GM10847 (cell line): ENCODE measurements around the gene TCP1.

Experiments
- POLR2A ChIP-seq: IDR thresholded peaks from 2 replicates; pipeline ENCODE4 v1.6.1; 2011; ENCODE audit not compliant: insufficient read length; ENCODE audit errors: extremely low read depth

TCP1 gene

GRCh38 chr6:159821726-159822125, 32.3 kb upstream of the TCP1 start:
- no peak for TF ChIP-seq POLR2A

DNA sequence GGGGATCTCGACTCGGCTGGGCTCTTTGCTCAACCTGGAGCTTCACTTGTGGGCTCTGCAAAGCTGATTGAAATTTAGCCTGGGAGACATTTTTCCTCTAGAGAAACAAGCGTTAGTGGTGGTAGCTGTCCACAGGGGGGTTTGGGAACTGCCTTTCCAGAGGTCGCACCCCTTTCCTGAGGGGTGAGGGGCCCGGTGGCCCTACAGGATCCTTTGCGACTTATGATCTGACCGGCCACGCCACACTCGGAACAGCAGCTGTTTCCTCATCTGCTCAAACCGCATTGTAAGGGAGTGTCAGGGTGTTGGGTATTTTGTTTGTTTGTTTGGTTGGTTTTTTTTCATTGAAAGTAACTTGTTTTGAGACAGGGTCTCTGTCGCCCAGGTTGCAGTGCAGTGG, 31.7 kb upstream of the TCP1 start:
- TF ChIP-seq POLR2A, result no peak

DNA sequence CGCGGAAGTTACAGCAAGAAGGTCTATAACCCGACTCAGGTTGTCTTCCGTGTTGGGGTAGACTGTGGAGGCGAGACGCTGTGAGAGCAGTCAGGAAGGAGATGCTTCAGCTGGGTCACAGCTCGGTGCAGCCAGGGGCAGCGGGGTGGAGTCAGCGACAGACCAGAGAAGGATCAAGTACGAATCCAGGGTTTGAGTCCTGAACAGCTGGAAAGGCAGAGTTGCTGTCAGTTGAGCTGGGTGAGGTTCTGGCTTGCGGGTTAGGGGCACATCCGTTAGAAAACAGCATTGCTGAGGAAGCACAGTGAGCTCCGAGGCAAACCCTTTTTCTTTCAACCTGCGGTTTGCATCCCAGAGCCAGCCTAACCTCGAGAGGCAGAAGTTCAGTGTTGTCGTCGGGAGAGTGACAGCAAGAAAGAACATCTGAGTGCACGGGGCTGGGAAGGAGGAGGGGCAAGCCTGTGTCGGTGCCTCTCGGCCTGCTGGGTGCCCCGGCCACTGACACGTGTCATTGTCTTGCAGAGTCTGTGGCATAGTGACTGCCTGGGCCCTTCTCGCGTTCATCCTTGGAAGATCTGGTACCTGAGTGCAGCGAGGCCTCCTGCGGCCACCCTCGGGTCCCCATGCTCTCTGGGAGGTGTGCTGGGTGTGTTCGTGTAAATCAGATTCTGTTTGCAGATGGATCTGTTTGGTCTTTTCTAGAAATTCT, 30.7 kb upstream of the TCP1 start:
- TF ChIP-seq POLR2A, result no peak

- no peak for TF ChIP-seq POLR2A
These were observed 29.7 kb upstream of the TCP1 start for GRCh38 chr6:159819098-159819497.

DNA sequence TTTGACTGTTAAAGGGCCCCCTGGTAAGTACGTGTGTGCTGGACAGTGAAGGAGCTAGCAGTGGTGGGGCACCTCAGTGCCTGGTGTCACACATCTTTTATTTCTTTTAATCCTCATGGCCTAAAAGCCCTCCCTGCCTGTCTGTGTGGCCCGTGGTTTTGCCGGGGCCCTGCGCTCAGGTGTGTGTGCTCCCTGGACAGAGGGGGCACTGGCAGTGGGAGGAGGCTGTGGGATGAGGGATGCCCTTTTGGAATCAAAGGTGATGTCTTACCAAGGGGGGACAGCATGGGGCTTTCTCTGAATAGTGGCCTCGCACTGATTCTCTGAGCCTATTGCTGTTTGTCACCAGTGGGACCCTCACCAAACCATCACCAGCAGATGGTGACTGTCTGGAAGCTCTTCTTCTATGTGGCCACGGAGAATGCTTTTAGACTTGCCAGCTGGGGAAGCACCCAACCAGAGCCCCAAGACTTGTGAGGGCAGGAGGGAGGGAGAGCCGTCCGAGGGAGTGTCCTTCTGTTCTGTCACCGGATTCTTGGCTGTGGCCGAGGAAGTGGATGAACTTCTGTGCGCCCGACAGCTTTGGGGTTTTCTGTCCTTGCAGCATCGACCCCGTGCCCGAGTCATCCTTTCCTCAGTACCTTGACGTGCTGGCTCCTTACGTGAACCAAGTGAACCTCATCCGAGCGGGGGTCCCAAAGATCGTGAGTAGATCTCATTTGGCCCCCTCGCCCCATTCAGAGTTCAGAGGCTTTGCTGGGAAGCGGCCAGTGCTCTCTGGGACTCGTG, 28.7 kb upstream of the TCP1 start:
- TF ChIP-seq POLR2A, result no peak

DNA sequence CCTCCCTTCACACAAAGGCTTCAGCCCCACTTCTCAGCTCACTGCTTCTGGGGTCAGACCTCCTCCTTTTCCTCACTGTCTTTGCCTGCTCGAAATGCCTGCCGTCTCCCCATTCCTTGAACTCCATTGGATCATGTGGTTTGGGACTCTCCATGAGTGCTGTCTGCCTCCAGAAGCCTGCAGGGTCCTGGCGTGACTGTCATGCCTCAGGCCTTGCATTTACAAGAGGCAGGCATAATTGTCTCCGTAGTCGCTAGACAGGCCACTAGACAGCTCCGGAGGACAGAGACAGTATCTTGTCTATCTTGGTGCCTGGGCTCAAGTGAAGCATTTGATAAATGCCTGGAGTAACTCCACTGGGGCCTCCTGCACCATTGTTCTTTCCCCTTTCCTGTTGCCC, 26.0 kb upstream of the TCP1 start:
- no peak for TF ChIP-seq POLR2A

GRCh38 chr6:159813781-159814180, 24.4 kb upstream of the TCP1 start:
- TF ChIP-seq POLR2A, result no peak

DNA sequence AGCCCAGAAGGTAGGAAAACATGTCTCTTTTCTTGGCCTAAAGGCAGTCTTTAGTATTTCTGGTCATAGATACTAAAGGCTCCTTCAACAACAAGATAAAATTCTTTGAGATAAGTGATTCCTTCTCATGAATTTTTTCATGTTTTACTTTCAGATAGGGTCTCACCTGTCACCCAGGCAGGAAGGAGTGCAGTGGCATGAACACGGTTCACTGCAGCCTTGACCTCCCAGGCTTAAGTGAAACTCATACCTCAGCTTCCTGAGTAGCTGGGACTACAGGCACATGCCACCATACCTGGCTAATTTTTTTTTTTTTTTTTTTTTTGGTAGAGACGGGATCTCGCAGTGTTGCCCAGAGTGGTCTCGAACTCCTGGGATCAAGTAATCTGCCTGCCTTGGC, 19.7 kb upstream of the TCP1 start:
- no peak for TF ChIP-seq POLR2A

DNA sequence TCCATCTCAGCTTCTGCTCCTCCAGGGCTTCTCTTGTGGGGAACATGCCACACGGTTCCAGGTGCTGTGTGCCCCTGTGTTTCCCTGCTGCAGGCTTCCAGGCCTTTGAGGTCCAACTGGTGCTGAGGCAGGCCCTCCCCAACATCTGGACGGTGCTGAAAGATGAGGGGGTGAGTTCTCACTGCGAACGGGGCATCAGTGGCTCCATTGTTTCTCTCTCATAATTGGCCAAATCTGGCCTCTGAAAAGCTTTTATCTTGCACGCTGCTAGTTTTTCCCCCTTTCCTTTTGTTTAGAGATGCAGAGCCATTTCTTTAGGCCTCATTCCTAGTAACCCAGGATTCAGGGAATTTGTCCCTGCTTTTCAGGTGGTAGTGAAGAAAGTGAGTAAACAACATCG, 19.2 kb upstream of the TCP1 start:
- TF ChIP-seq POLR2A, result no peak

DNA sequence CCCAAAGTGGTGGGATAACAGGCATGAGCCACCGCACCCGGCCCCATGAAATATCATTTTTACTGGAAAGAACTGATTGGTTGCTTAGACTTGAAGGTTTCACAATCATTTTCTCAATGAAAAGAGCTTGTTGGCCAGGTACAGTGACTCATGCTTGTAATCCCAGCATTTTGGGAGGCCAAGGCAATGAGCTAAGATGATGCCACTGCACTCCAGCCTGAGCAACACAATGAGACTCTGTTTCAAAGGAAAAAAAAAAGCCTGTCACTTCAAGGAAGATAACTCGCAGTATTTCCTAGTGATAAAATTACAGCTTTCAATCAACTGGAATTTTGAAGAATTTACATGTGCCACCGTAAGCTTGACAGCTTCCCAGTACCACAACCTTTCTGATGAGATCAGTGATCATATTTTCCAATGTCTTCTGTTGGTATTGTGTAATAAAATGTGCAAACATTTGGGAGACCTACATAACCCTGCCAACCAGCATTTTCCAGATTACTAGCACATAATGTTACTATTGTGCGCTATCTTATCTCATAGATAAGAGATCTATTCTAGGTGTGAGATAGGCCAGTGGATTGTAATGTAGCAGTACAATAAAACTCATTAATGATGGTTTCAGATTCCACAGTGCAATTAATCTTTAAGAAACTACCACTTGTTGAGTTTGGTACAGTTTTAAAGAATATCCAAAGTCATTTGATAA, 17.9 kb upstream of the TCP1 start:
- no peak for TF ChIP-seq POLR2A

- no peak for TF ChIP-seq POLR2A
These were observed 16.6 kb upstream of the TCP1 start for GRCh38 chr6:159806021-159806458.

- TF ChIP-seq POLR2A, result no peak
These were observed 16.1 kb upstream of the TCP1 start for GRCh38 chr6:159805440-159806020.

DNA sequence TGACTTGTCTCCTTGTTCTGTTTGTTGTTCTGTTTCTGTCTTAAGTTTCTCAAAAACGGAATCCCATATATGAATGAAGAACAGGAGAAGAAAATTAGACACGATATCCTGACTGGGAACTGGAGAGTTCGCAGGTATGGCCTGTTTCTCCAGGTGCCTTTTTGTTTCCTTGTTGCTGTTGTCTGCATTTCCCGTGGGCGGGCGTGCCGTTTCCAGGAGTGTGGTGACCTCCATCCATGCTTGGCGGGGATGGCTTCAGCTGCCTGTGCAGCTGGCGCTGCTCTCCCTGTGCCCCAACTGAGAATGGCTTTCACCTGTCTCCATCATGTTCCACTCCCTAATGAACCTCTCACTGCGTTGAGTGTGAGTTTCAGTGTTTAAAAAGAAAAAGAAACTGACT, 15.1 kb upstream of the TCP1 start:
- TF ChIP-seq POLR2A, result no peak

DNA sequence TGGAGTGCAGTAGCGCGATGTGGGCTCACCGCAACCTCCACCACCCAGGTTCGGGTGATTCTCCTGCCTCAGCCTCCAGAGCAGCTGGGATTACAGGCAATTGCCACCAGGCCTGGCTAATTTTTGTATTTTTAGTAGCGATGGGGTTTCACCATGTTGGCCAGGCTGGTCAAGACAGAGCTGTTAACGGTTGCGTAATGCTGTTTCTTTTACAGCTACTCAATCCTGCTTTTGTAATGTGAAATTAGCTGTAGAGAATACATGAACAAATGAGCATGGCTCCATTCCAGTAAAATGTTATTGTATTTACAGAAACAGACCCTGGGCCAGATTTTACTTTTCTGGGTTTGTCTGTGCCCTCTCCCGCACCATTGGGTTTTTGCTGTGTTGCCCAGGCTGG, 12.5 kb upstream of the TCP1 start:
- no peak for TF ChIP-seq POLR2A

DNA sequence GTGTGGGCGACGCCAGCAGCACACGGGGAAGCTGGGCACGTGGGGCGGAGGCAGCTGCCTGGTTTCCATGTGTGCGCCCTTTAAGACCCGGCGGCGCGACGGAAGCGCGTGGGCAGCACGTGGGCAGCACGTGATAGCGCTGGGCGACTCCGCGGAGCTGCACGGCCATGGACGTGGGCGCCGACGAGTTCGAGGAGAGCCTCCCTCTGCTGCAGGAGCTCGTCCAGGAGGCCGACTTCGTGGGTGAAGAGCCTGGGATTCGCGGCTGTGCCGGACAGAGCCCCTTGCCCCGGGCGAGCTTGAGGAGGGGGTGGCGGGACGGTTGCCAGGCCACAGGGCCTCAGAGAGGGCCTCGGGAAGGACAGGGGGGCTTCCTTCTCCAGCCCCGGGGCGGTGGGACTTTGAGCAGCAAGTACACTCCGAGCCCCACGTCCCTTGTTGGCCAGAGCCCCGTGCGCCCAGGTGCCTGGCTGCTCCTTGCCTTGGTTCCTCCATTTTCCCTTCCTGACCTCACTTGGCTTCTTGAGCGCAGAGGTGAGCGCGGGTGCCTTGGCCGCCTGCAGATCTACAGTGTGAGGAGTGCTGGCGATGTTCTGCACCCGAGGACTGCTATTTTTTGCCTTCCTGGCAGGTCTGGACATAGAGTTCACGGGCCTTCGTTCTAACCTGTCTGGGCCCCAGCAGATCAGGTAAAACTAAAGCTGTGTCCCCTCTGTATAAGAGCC, 10.9 kb upstream of the TCP1 start, which contains the start of gene PNLDC1:
TSS of gene PNLDC1 (plus strand) at position 136 of the 725 bp plus-strand sequence. CDS start at position 168, 32 bp downstream.
- TF ChIP-seq POLR2A, result no peak
